T-helper 2 cell (primary cell): ENCODE results near the gene KDM4D.
"Not testable (repeated sequence)": the region's sequence is repeated elsewhere in the genome, so short reads cannot be mapped to it uniquely, and the experiment has no call there.

Source experiments
- DNase-seq, 5 experiments: peaks; one replicate each; pipeline versions ENCODE4 v3.0.0 to v3.0.0-alpha.2; 2012 to 2022
- total RNA-seq, 2 donors: gene quantifications; one replicate each; lab custom pipeline; 2026; lab: John Stamatoyannopoulos, UW

KDM4D gene
- 0.62 to 0.74 reads per million in 2 donors for total RNA-seq

GRCh38 chr11:94973099-94973968 is at the start of gene KDM4D, which contains the start of gene CWC15:
Gene KDM4D (plus strand): TSS chr11:94973709. CDS start chr11:94997373, 23,664 bp downstream.
Gene CWC15 (minus strand): TSS chr11:94973556. CDS start chr11:94972185, 1,371 bp downstream.
- DNase-seq: peak; percentile 82 to 96 (median 91)

- peak in 1 of 5 experiments; percentile 52 for DNase-seq
Measured at GRCh38 chr11:94924171-94924572, 49.3 kb upstream of the KDM4D start.

- DNase-seq: peak in 1 of 5 experiments; percentile 79
Measured at GRCh38 chr11:94924612-94925011, 48.9 kb upstream of the KDM4D start.

GRCh38 chr11:94925422-94926270 is 47.9 kb upstream of the KDM4D start:
- peak in 1 of 5 experiments; percentile 54 for DNase-seq

GRCh38 chr11:94926271-94926625 is 47.3 kb upstream of the KDM4D start:
- no peak for DNase-seq

GRCh38 chr11:94926698-94927237 is 46.7 kb upstream of the KDM4D start:
- DNase-seq: no peak

GRCh38 chr11:94928117-94928990 is 45.2 kb upstream of the KDM4D start:
- DNase-seq: no peak

- not testable (repeated sequence) for DNase-seq
Measured at GRCh38 chr11:94932072-94932471, 41.4 kb upstream of the KDM4D start.

- DNase-seq: no peak
Measured at GRCh38 chr11:94932503-94932902, 41.0 kb upstream of the KDM4D start.

- DNase-seq: no peak
Measured at GRCh38 chr11:94933223-94934130, 40.0 kb upstream of the KDM4D start.

- peak in 1 of 5 experiments; percentile 21 for DNase-seq
Measured at GRCh38 chr11:94934362-94934761, 39.1 kb upstream of the KDM4D start.

- peak in 1 of 5 experiments; percentile 24 for DNase-seq
Measured at GRCh38 chr11:94934846-94935245, 38.7 kb upstream of the KDM4D start.

- DNase-seq: no peak
Measured at GRCh38 chr11:94938095-94939055, 35.1 kb upstream of the KDM4D start.

GRCh38 chr11:94939346-94939745 is 34.2 kb upstream of the KDM4D start:
- no peak for DNase-seq

- DNase-seq: no peak
Measured at GRCh38 chr11:94941131-94941530, 32.4 kb upstream of the KDM4D start.

- DNase-seq: no peak
Measured at GRCh38 chr11:94946812-94947211, 26.7 kb upstream of the KDM4D start.

GRCh38 chr11:94948070-94948617 is 25.4 kb upstream of the KDM4D start:
- no peak for DNase-seq

- peak in 1 of 5 experiments; percentile 17 for DNase-seq
Measured at GRCh38 chr11:94954753-94955152, 18.8 kb upstream of the KDM4D start.

- no peak for DNase-seq
Measured at GRCh38 chr11:94956963-94957362, 16.5 kb upstream of the KDM4D start.
